Measurements from ENCODE around the gene TKFC.

The TKFC gene

GRCh38 chr11:61350336-61350735, 17.3 kb downstream of the TKFC start:
- TF ChIP-seq CTCF (IDR thresholded peaks at IDR 0.05; ENCODE audit: low read depth, low read length, missing control alignments), result no peak
- DNase-seq (ENCODE audit: extremely low read depth, low read depth), result no peak
- no peak overlapping the region for H3K4me3 ChIP-seq (replicated peaks; ENCODE audit: low read depth, low read length)

GRCh38 chr11:61350803-61351202, 17.8 kb downstream of the TKFC start:
- H3K4me3 ChIP-seq (replicated peaks; ENCODE audit: low read depth, low read length), result no peak overlapping the region
- no peak for TF ChIP-seq CTCF (IDR thresholded peaks at IDR 0.05; ENCODE audit: low read depth, low read length, missing control alignments)
- DNase-seq (ENCODE audit: extremely low read depth, low read depth), result no peak

DNA sequence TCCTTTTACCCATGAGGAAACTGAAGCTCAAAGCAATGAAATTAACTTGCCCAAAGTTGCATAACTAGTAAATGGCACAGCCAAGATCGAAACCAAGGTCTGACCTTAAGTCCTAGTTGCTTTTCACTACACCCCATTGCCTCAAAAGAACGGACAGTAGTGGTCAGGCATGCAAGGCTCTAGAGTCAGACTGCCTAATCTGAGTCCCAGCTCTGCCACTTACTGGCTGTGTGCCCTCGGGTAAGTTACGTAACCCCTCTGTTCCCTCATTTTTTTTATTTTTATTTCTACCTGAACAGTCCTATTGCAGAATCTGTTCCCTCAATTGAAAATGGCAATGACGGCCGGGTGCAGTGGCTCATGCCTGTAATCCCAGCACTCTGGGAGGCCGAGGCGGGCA, 19.0 kb downstream of the TKFC start:
- no peak for DNase-seq (ENCODE audit: extremely low read depth, low read depth)
- H3K4me3 ChIP-seq (replicated peaks; ENCODE audit: low read depth, low read length), result no peak overlapping the region
- TF ChIP-seq CTCF (IDR thresholded peaks at IDR 0.05; ENCODE audit: low read depth, low read length, missing control alignments), result no peak

GRCh38 chr11:61353131-61354067, 20.4 kb downstream of the TKFC start:
- no peak overlapping the region for H3K4me3 ChIP-seq (replicated peaks; ENCODE audit: low read depth, low read length)
- TF ChIP-seq CTCF (IDR thresholded peaks at IDR 0.05; ENCODE audit: low read depth, low read length, missing control alignments), result no peak
- DNase-seq (ENCODE audit: extremely low read depth, low read depth), result no peak

DNA sequence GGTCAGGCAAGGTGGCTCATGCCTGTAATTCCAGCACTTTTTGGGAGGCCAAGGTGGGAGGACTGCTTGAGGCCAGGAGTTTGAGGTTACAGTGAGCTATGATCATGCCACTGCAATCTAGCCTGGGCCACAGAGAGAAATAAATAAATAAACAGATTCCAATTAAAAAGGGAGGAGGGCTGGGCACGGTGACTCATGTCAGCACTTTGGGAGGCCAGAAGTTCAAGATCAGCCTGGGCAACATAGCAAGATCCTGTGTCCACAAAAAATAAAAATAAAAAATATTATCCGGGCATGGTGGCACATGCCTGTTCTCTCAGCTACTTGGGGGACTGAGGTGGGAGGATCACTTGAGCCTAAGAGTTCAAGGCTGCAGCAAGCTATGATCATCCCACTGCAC, 21.2 kb downstream of the TKFC start:
- DNase-seq (ENCODE audit: extremely low read depth, low read depth), result no peak
- H3K4me3 ChIP-seq (replicated peaks; ENCODE audit: low read depth, low read length), result no peak overlapping the region
- TF ChIP-seq CTCF (IDR thresholded peaks at IDR 0.05; ENCODE audit: low read depth, low read length, missing control alignments), result no peak

- no peak for DNase-seq (ENCODE audit: extremely low read depth, low read depth)
- no peak for TF ChIP-seq CTCF (IDR thresholded peaks at IDR 0.05; ENCODE audit: low read depth, low read length, missing control alignments)
- H3K4me3 ChIP-seq (replicated peaks; ENCODE audit: low read depth, low read length), result no peak overlapping the region
These were observed 23.7 kb downstream of the TKFC start for GRCh38 chr11:61356706-61357105.

All from HFF-Myc (cell line).